NCI-H1417 (cell line): Measurements from ENCODE around the gene PLIN4.

Source experiments
- DNase-seq, 3 experiments: peaks; one replicate each; lab custom pipeline; 2025; lab: John Stamatoyannopoulos, UW

Gene PLIN4

DNA sequence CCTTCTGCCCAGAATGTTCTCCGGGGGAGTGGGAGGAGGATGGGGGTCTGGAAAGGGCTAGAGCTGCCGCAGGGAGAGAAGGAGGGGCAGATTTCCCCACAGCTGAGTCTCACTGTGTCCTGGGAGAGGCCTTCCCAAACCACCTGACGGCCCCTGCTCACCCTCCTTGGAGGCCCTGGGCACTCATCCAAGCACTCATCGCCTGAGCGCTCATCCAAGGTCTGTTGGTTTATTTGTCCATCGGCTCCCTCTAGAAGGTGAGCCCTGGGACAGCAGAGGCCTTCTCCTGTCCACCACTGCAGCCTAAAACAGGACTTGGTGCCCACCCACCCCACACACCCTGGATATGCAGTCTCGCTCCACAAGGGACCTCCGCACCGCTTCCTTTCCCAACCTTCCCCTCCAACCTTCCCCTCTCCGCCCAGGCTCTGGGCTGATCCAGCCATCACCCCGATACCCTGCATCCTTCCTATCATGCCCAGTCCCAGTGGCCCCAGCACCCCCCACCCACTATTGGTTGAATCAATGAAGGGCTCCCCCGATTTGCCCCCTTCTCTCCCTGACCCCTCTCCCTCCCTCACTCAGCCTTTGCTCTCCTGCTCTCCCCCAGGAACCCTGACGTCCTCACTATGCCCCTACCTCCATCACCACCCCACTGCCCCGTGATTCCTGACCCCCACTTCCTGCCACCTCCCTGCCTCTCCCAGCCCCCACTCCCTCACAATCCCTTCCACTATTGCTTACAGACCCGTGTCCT, 62.4 kb downstream of the PLIN4 start:
- no peak for DNase-seq

GRCh38 chr19:4454747-4455718, 63.3 kb downstream of the PLIN4 start:
- DNase-seq = no peak

DNA sequence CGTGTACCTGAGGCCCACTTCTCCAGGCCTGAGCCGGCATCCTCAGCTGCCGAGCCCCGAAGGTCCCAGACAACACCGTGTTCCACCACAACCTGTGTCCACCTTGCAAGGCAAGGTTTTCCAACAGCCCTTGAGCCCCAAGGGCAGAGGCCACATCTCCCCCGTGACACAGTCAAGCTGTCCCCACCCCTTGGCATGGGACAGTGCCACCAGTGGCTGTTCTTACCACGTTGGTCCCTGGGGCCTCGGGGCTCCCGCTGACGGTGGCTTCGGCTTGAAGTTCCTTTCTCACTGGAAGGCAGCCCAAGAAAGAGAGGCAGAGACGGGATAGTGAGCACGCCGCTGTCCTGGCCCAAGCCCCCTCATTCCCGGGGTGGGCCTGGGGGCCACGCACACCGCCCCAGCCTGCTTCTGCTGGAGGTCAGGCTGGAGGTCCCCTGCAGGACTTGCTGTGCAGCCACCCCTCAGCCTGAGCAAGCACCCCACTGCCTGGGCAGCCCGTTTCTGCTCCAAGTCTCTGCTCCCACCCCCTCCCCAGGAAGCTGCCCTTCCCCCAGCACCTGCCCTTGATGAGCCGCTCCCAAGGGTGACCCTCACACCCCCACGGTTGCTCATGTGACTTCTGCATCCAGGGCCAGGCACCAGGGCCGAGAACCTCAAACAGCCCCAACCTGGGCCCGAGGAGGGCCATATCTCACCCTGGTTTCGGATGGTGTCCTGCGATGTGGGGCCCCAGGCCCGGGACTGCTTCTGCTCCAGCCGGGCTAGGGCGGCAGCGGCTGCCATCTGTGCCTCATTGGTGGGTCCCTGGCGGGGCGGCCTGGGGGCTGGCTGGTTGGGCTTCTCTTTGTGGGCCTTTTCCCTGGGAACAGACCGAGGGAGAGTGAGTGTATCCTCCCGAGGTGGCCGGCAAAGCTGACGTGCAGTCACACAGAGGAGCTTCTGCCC, 64.8 kb downstream of the PLIN4 start:
- no peak for DNase-seq

GRCh38 chr19:4452230-4452990, 65.9 kb downstream of the PLIN4 start:
- DNase-seq = no peak
